Measurements from ENCODE around the gene ACTG2. TPM values are rescaled to one million over a fixed set of nuclear protein-coding genes. Genes with fewer than 3 reads are reported as not detected.
A peak's percentile ranks its signal among the peaks of the same experiment; 100 is the strongest.

ACTG2 gene
- total RNA-seq, 4 donors from 2014 or later, result 37.7 to 809 (median 109) TPM

DNA sequence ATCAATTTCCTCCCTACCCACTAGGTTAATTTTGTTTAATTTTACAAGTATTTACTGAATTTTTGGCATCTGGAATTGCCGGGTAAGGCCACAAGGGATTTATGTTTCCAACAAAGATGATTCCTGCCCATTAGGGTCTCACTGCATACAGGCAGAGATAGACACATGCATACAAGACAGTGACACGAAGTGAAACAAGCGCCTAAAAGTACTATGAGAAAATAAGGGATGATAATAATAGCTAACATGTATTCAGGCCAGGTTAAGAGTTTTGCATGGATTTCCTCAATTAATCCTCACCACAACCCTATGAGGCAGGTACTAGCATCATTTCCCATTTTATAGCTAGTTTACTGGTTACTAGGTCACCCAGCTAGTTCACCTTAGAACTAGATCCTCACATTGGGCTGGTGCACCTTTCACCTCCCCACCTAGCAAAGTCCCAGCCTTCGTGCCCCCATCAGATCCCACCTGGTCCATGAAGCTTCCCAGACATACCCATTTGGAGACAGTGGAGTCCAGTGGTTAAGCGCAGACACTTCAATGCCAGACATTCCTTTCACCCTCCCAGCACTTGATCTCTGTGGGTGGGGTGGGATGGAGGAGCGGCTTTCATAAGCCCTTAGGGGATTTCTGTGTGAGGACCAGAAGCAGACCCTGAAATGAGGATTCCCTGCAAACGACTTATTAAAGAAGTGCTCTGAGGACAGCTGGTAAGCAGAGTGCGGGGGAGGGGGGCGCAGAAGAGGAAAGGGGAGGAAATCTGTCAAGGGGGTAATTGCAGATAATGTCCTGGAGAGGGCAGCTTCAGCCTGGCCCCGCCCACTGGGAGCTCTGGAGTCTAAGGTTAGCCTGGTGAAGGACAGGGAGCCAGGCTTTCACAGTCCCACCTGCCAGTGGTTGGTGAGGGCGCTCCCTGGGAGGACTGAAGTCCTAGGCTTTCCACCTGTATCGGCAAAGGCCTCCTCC is 28.1 kb downstream of the ACTG2 start:
- Histone ChIP-seq H3K27me3 (peaks cover 0 to 8% (median 0%) of the 10 kb centered on the region in 4 donors), H3K4me3 (no peak overlapping the region), H3K36me3 (no peaks in the 10 kb centered on the region), H3K27ac (peak overlapping the region in 2 of 4 donors; percentile 25 to 42), H3K4me1 (peaks cover 0 to 10% (median 0%) of the 10 kb centered on the region in 3 donors), H3K9me3 (no peaks in the 10 kb centered on the region)
- intact Hi-C loops (cut with DNase I), result no loop called here
- WGBS, 2 donors, result 53 to 67% methylated on average over 7 to 11 of the region's 12 CpGs
- TF ChIP-seq POLR2A (IDR thresholded peaks at IDR 0.05), result no peak
- TF ChIP-seq, protein P1, sequence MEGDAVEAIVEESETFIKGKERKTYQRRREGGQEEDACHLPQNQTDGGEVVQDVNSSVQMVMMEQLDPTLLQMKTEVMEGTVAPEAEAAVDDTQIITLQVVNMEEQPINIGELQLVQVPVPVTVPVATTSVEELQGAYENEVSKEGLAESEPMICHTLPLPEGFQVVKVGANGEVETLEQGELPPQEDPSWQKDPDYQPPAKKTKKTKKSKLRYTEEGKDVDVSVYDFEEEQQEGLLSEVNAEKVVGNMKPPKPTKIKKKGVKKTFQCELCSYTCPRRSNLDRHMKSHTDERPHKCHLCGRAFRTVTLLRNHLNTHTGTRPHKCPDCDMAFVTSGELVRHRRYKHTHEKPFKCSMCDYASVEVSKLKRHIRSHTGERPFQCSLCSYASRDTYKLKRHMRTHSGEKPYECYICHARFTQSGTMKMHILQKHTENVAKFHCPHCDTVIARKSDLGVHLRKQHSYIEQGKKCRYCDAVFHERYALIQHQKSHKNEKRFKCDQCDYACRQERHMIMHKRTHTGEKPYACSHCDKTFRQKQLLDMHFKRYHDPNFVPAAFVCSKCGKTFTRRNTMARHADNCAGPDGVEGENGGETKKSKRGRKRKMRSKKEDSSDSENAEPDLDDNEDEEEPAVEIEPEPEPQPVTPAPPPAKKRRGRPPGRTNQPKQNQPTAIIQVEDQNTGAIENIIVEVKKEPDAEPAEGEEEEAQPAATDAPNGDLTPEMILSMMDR (IDR thresholded peaks at IDR 0.05), result peak in 4 of 6 experiments; percentile 18 to 36 (median 20)
- DNase-seq, result no peak

DNA sequence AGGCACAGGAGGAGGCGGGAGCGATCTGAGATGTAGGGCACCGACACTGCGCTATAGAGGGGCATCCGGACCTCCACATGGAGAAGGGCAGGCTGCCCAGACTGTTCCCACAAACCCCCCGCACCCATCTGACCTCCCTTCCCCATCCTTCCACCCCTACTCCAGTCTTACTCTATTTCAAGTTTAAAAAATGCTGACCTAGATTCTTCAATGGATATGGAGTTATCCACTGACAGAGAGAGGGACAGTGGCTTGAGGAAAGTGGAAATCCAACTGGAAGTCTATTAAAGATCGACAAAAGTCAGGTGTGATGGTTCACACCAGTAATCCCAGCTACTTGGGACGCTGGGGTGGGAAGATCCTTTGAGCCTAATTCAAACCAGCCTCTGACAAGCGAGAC is 28.8 kb downstream of the ACTG2 start:
- H3K27me3 ChIP-seq, result peaks cover 0 to 8% (median 0%) of the 10 kb centered on the region in 4 donors
- no peaks in the 10 kb centered on the region for H3K36me3 ChIP-seq
- H3K4me3 ChIP-seq, result no peak overlapping the region
- no peaks in the 10 kb centered on the region for H3K9me3 ChIP-seq
- DNase-seq, result no peak
- peaks cover 0 to 15% (median 0%) of the 10 kb centered on the region in 3 donors for H3K4me1 ChIP-seq
- WGBS, 2 donors, result 79 to 86% methylated on average over 4 to 5 of the region's 9 CpGs
- intact Hi-C loops (cut with DNase I), result no loop called here
- TF ChIP-seq, protein P1 (IDR thresholded peaks at IDR 0.05), result no peak
- H3K27ac ChIP-seq, result peak overlapping the region in 2 of 4 donors; percentile 25 to 42

DNA sequence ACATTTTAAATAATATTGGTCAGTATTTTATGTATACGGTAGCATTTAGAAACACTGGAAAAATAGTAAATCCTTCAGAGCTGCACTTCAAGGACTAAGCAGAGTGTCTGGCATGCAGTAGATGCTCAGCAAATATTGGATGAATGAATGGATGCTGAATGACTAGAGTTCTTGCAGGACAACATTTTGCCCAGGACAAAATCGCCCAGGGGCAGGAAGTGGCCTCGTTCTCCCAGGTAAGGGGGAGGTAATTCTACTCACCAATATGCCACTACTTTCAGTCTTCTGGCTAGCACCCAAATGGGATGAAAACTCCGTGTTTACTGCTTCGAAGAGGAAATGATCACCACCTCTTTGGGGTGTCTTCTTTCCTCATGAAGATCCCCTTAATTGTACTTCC is 29.9 kb downstream of the ACTG2 start:
- no peak for DNase-seq
- 44 to 46% methylated on average over 5 of the region's 5 CpGs for WGBS, 2 donors

DNA sequence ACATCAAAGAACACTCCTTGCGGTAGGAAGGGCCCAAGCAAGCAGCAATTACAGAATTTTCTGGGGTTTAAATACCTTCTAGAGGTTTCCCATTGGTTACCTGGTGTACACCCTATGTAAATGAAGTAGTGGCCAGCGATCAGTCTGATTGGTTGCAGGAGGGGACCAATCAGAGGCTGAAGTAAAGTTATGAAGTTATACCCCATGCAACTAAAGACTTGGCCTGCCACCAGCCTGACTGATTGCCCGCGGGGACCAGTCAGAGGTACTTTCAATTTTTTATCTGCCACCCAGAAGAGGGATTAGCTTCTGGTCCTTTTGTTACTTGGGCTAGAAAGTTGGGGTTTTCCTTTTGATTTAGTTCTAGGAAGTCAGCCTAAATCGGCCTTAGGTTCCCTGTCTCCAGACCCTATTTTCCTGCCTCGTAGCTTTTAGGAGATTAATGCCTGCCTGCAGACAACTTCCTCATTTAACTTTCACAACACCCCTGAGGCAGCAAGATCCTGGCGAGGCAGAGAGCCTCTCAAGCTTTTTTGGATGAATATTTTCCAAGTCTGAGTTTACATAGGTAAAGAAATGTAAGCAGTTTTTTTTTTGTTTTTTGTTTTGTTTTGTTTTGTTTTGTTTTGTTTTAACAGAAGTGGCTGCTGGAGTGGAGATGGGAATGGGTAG is 32.4 kb downstream of the ACTG2 start:
- TF ChIP-seq POLR2A (IDR thresholded peaks at IDR 0.05), result peak in 1 of 4 donors; percentile 21
- TF ChIP-seq, protein P1 (IDR thresholded peaks at IDR 0.05), result no peak
- H3K4me1 ChIP-seq, result peaks cover 8 to 48% (median 27%) of the 10 kb centered on the region in 3 donors
- 39 to 66% methylated on average over 7 of the region's 7 CpGs for WGBS, 2 donors

More for the DNA sequence above, 29.9 kb downstream of the ACTG2 start:
- H3K36me3 ChIP-seq, result no peaks in the 10 kb centered on the region
- no peak overlapping the region for H3K27ac ChIP-seq
- intact Hi-C loops (cut with DNase I), result no loop called here
- H3K27me3 ChIP-seq, result peaks cover 0 to 8% (median 0%) of the 10 kb centered on the region in 4 donors
- H3K4me1 ChIP-seq, result peaks cover 0 to 23% (median 5%) of the 10 kb centered on the region in 3 donors
- no peak for TF ChIP-seq POLR2A (IDR thresholded peaks at IDR 0.05)
- TF ChIP-seq, protein P1 (IDR thresholded peaks at IDR 0.05), result no peak
- no peak overlapping the region for H3K4me3 ChIP-seq
- H3K9me3 ChIP-seq, result no peaks in the 10 kb centered on the region

More for the DNA sequence above, 32.4 kb downstream of the ACTG2 start:
- Histone ChIP-seq H3K9me3 (no peaks in the 10 kb centered on the region), H3K4me3 (peak overlapping the region in 1 of 4 donors; percentile 92), H3K36me3 (no peaks in the 10 kb centered on the region), H3K27me3 (peaks cover 0 to 8% (median 0%) of the 10 kb centered on the region in 4 donors), H3K27ac (peak overlapping the region in 3 of 4 donors; percentile 96 to 100 (median 99))
- intact Hi-C loops (cut with DNase I), result loop anchor here (5.0 kb wide), 1 partner anchor 57 kb away; the partner anchor contains the start of gene TET3
- DNase-seq, result no peak

Data from esophagus squamous epithelium (tissue), 5 donors.